ENCODE results near the gene DCHS2. TPM values are rescaled to one million over a fixed set of nuclear protein-coding genes. Genes with fewer than 3 reads are reported as not detected.

DCHS2 gene
- total RNA-seq, 1 donor from 2014 or later = not detected

DNA sequence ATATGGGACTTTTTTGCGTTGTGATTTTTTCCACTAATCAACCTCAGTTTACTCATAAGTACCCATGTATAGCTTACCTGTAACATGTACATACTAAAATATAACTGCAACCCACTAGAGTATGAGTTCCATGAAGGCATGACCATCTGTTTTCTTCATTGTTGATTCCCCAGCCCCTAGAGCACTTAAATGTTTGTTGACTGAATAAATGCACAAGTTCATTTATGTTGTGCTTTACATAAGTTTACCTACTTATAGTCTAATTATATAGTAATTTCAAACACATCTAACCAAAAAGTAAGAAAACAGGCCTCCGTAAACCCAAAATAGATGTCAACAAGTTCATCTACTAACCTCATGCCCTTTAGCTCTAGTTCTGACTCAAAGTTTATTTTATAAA, 34.7 kb downstream of the DCHS2 start:
- intact Hi-C loops (cut with micrococcal nuclease) = no loop called here
- no peak overlapping the region for H3K4me3 Mint-ChIP-seq
- H3K27ac Mint-ChIP-seq = no peak overlapping the region
- DNase-seq (ENCODE audit: low spot score) = no peak
- no peaks in the 10 kb centered on the region for H3K36me3 Mint-ChIP-seq (ENCODE audit: low read depth)
- H3K27me3 Mint-ChIP-seq (ENCODE audit: insufficient read depth) = peaks cover 10% of the 10 kb centered on the region
- H3K9me3 Mint-ChIP-seq = peaks cover 3% of the 10 kb centered on the region
- no peaks in the 10 kb centered on the region for H3K4me1 Mint-ChIP-seq (ENCODE audit: low read depth)

DNA sequence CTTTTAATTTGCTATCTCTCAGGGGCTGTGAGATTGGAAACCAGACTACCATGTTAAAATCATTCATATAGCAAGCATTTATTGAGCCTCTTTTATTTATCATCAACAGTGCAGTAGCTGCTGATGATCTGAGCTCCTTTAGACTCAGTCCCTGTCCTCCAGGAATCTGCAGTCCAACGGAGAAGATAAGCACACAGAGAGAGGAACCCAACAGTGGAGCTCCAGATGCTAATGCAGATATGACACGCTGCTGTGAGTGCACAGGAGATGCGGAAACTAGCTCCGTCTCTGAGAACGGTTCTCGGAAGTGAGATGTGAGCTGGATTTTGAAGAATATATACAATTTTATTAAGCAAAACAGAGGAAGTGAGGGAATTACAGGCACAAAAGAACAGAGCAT, 35.4 kb downstream of the DCHS2 start:
- DNase-seq (ENCODE audit: low spot score) = no peak
- H3K36me3 Mint-ChIP-seq (ENCODE audit: low read depth) = no peaks in the 10 kb centered on the region
- H3K4me1 Mint-ChIP-seq (ENCODE audit: low read depth) = no peaks in the 10 kb centered on the region

GRCh38 chr4:154455111-154455510, 36.5 kb downstream of the DCHS2 start:
- H3K9me3 Mint-ChIP-seq = peaks cover 3% of the 10 kb centered on the region
- intact Hi-C loops (cut with micrococcal nuclease) = no loop called here
- H3K4me3 Mint-ChIP-seq = no peak overlapping the region
- no peaks in the 10 kb centered on the region for H3K4me1 Mint-ChIP-seq (ENCODE audit: low read depth)
- H3K27me3 Mint-ChIP-seq (ENCODE audit: insufficient read depth) = peaks cover 10% of the 10 kb centered on the region
- H3K27ac Mint-ChIP-seq = no peak overlapping the region
- no peak for DNase-seq (ENCODE audit: low spot score)
- no peaks in the 10 kb centered on the region for H3K36me3 Mint-ChIP-seq (ENCODE audit: low read depth)

More for the DNA sequence above, 35.4 kb downstream of the DCHS2 start:
- H3K4me3 Mint-ChIP-seq = no peak overlapping the region
- H3K27me3 Mint-ChIP-seq (ENCODE audit: insufficient read depth) = peaks cover 10% of the 10 kb centered on the region
- intact Hi-C loops (cut with micrococcal nuclease) = no loop called here
- peaks cover 3% of the 10 kb centered on the region for H3K9me3 Mint-ChIP-seq
- H3K27ac Mint-ChIP-seq = no peak overlapping the region

GRCh38 chr4:154454710-154455109, 36.9 kb downstream of the DCHS2 start:
- H3K4me1 Mint-ChIP-seq (ENCODE audit: low read depth) = no peaks in the 10 kb centered on the region
- no peak for DNase-seq (ENCODE audit: low spot score)
- H3K27me3 Mint-ChIP-seq (ENCODE audit: insufficient read depth) = peaks cover 10% of the 10 kb centered on the region
- H3K9me3 Mint-ChIP-seq = peaks cover 3% of the 10 kb centered on the region
- no peak overlapping the region for H3K4me3 Mint-ChIP-seq
- no peak overlapping the region for H3K27ac Mint-ChIP-seq
- intact Hi-C loops (cut with micrococcal nuclease) = no loop called here
- no peaks in the 10 kb centered on the region for H3K36me3 Mint-ChIP-seq (ENCODE audit: low read depth)

DNA sequence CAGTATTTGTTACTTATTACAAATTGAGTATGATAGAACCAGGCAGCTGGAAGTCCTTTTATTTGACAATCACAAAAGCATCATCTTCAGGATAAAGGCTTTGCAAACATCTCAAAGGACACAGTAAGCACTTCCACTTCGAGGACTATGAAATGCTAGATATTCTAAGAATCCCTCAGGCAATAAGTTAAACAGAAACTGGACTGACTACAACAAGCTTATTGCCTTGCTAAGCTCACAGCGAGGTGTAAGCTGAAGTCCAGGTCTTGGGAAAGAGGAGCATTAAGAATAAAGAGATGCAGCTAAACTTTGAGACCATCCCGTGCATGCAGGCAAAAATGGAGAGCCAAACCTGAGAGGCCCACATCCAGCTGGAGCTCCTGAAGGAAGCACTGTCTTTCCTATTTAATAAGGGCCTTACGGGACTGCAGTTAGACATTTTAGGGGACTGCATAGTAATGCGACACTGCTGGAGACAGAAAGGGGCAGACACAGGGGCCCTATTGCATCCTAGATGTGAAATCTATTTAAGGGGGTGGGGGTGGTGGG, 38.7 kb downstream of the DCHS2 start:
- DNase-seq (ENCODE audit: low spot score) = no peak
- H3K4me1 Mint-ChIP-seq (ENCODE audit: low read depth) = no peaks in the 10 kb centered on the region
- no peak overlapping the region for H3K4me3 Mint-ChIP-seq
- no peaks in the 10 kb centered on the region for H3K36me3 Mint-ChIP-seq (ENCODE audit: low read depth)
- H3K27me3 Mint-ChIP-seq (ENCODE audit: insufficient read depth) = peaks cover 6% of the 10 kb centered on the region
- intact Hi-C loops (cut with micrococcal nuclease) = no loop called here
- H3K27ac Mint-ChIP-seq = no peak overlapping the region
- peaks cover 3% of the 10 kb centered on the region for H3K9me3 Mint-ChIP-seq

DNA sequence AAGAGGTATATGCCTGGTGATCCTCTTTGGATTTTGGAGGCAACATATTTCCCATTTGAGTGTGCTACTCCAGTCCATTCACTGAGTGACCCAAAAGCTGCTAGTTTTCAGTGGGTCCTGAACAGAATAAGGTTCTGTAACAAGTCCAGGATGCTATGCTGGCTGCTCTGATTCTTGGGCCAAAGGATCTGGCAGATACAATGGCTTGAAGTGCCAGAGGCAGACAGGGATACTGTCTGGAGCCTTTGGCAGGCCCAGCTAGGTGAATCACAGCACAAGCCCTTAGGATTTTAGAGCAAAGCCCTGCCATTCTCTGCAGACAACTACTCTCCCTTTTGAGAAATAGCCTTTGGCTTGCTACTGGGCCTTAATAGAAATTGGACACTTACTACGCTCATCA, 40.6 kb downstream of the DCHS2 start:
- H3K27me3 Mint-ChIP-seq (ENCODE audit: insufficient read depth) = peaks cover 6% of the 10 kb centered on the region
- peaks cover 3% of the 10 kb centered on the region for H3K9me3 Mint-ChIP-seq
- no peaks in the 10 kb centered on the region for H3K4me1 Mint-ChIP-seq (ENCODE audit: low read depth)
- intact Hi-C loops (cut with micrococcal nuclease) = no loop called here
- H3K27ac Mint-ChIP-seq = no peak overlapping the region
- DNase-seq (ENCODE audit: low spot score) = no peak
- no peaks in the 10 kb centered on the region for H3K36me3 Mint-ChIP-seq (ENCODE audit: low read depth)
- no peak overlapping the region for H3K4me3 Mint-ChIP-seq

- H3K4me3 Mint-ChIP-seq = no peak overlapping the region
- DNase-seq (ENCODE audit: low spot score) = no peak
- intact Hi-C loops (cut with micrococcal nuclease) = no loop called here
- H3K27ac Mint-ChIP-seq = no peak overlapping the region
- no peaks in the 10 kb centered on the region for H3K36me3 Mint-ChIP-seq (ENCODE audit: low read depth)
- no peaks in the 10 kb centered on the region for H3K4me1 Mint-ChIP-seq (ENCODE audit: low read depth)
- H3K27me3 Mint-ChIP-seq (ENCODE audit: insufficient read depth) = no peaks in the 10 kb centered on the region
- H3K9me3 Mint-ChIP-seq = no peaks in the 10 kb centered on the region
Observed at GRCh38 chr4:154444958-154445357, 46.6 kb downstream of the DCHS2 start.

- DNase-seq (ENCODE audit: low spot score) = no peak
- intact Hi-C loops (cut with micrococcal nuclease) = no loop called here
- Mint-ChIP-seq H3K4me3 (no peak overlapping the region), H3K27ac (no peak overlapping the region), H3K36me3 (ENCODE audit: low read depth) (no peaks in the 10 kb centered on the region), H3K27me3 (ENCODE audit: insufficient read depth) (no peaks in the 10 kb centered on the region), H3K4me1 (ENCODE audit: low read depth) (no peaks in the 10 kb centered on the region), H3K9me3 (no peaks in the 10 kb centered on the region)
Observed at GRCh38 chr4:154441982-154442381, 49.6 kb downstream of the DCHS2 start.

DNA sequence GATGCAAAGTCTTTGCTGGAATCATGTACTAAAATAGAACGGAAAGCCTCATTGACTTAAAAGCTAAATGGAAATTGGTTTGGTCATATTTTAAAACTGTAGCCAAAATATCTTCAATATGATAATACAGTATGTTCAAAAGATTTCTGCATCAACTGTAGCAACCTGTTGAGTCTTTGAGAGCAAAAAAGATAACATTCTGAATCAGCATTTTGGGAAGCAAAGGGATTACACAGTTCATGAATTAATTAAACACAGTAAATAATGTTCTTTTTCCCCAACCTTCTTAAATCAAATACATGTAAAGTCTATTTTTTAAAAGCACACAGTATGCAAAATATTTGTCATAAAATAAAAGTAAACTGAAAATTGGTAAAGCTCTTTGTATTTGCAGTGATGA, 50.5 kb downstream of the DCHS2 start:
- DNase-seq (ENCODE audit: low spot score) = no peak
- no peaks in the 10 kb centered on the region for H3K27me3 Mint-ChIP-seq (ENCODE audit: insufficient read depth)
- H3K36me3 Mint-ChIP-seq (ENCODE audit: low read depth) = no peaks in the 10 kb centered on the region
- H3K4me3 Mint-ChIP-seq = no peak overlapping the region
- no peak overlapping the region for H3K27ac Mint-ChIP-seq
- H3K9me3 Mint-ChIP-seq = no peaks in the 10 kb centered on the region
- no peaks in the 10 kb centered on the region for H3K4me1 Mint-ChIP-seq (ENCODE audit: low read depth)
- intact Hi-C loops (cut with micrococcal nuclease) = no loop called here

DNA sequence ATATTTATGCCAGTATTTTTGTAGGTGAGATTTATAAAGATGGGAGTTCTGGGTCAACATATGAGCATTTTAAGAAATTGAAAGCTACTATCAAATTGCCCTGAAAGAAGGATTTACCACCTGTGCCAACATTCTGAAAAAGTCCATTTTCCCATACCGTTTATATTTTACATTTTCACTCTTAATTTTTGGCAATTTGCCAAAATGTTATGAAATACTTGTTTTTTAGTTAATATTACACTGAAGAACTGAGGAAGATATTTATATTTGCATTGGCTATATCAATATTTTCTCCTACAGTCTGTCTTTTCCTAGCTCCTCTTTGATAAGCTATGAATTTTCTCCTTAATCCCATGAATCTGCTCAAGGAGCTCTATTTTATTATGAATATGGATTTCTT, 52.4 kb downstream of the DCHS2 start:
- Mint-ChIP-seq H3K4me1 (ENCODE audit: low read depth) (no peaks in the 10 kb centered on the region), H3K9me3 (no peaks in the 10 kb centered on the region), H3K27ac (no peak overlapping the region), H3K27me3 (ENCODE audit: insufficient read depth) (no peaks in the 10 kb centered on the region), H3K36me3 (ENCODE audit: low read depth) (no peaks in the 10 kb centered on the region), H3K4me3 (no peak overlapping the region)
- intact Hi-C loops (cut with micrococcal nuclease) = no loop called here
- no peak for DNase-seq (ENCODE audit: low spot score)

- no peaks in the 10 kb centered on the region for H3K4me1 Mint-ChIP-seq (ENCODE audit: low read depth)
- H3K4me3 Mint-ChIP-seq = no peak overlapping the region
- H3K27ac Mint-ChIP-seq = no peak overlapping the region
- intact Hi-C loops (cut with micrococcal nuclease) = no loop called here
- H3K9me3 Mint-ChIP-seq = no peaks in the 10 kb centered on the region
- peaks cover 8% of the 10 kb centered on the region for H3K27me3 Mint-ChIP-seq (ENCODE audit: insufficient read depth)
- H3K36me3 Mint-ChIP-seq (ENCODE audit: low read depth) = no peaks in the 10 kb centered on the region
- DNase-seq (ENCODE audit: low spot score) = no peak
Observed at GRCh38 chr4:154435895-154436294, 55.7 kb downstream of the DCHS2 start.

DNA sequence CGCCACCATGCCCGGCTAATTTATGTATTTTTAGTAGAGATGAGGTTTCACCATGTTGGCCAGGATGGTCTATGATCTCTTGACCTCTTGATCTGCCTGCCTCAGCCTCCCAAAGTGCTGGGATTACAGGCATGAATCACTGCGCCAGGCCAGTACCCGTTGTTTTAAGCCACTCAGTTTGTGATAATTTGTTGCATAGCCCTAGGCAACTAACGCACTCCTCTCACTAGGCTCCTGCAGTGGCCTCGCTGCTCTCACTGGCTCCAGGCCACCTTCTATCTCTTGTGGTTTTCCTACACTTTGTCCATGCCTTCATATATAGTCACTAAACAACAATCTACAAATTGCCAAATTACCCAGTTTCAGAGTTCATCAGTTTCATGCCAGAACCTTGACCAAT, 58.1 kb downstream of the DCHS2 start:
- Mint-ChIP-seq H3K4me3 (no peak overlapping the region), H3K9me3 (no peaks in the 10 kb centered on the region), H3K36me3 (ENCODE audit: low read depth) (no peaks in the 10 kb centered on the region), H3K4me1 (ENCODE audit: low read depth) (no peaks in the 10 kb centered on the region), H3K27ac (no peak overlapping the region), H3K27me3 (ENCODE audit: insufficient read depth) (peaks cover 17% of the 10 kb centered on the region)
- intact Hi-C loops (cut with micrococcal nuclease) = no loop called here
- no peak for DNase-seq (ENCODE audit: low spot score)

GRCh38 chr4:154429176-154429575, 62.4 kb downstream of the DCHS2 start:
- intact Hi-C loops (cut with micrococcal nuclease) = no loop called here
- Mint-ChIP-seq H3K36me3 (ENCODE audit: low read depth) (no peaks in the 10 kb centered on the region), H3K4me1 (ENCODE audit: low read depth) (no peaks in the 10 kb centered on the region), H3K4me3 (no peak overlapping the region), H3K27ac (no peak overlapping the region), H3K27me3 (ENCODE audit: insufficient read depth) (peaks cover 23% of the 10 kb centered on the region), H3K9me3 (no peaks in the 10 kb centered on the region)
- DNase-seq (ENCODE audit: low spot score) = no peak

DNA sequence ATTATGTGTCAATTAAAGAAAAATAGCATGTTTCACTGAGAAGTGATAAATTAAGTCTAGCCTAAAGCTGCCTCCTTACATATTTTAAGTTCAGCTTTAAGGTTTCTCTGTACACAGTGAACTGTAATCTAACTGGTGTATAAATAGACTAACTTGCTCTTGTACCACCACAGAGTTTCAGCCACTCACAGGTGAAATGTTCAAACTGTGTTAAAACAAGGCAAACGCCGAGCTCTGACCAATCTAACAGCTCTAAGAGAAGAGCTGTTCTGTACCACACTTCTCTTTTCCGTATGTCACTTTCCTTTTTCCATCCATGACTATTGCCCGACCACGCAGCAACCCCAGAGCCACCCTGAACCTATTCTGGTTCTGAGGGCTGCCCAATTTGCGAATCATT, 64.5 kb downstream of the DCHS2 start:
- Mint-ChIP-seq H3K27ac (no peak overlapping the region), H3K4me1 (ENCODE audit: low read depth) (no peaks in the 10 kb centered on the region), H3K27me3 (ENCODE audit: insufficient read depth) (peaks cover 19% of the 10 kb centered on the region), H3K9me3 (no peaks in the 10 kb centered on the region), H3K36me3 (ENCODE audit: low read depth) (no peaks in the 10 kb centered on the region), H3K4me3 (no peak overlapping the region)
- DNase-seq (ENCODE audit: low spot score) = no peak
- intact Hi-C loops (cut with micrococcal nuclease) = no loop called here
